Transverse colon (tissue), 4 donors: ENCODE data around the gene TMEM95. TPM values are rescaled to one million over a fixed set of nuclear protein-coding genes. Genes with fewer than 3 reads are reported as not detected.

Source experiments
- DNase-seq: peaks from one replicate; pipeline ENCODE4 v3.0.0-alpha.2; 2019
- H3K27ac ChIP-seq, 4 donors: fragments of 200-600 bp; sonication (generic); 2 replicates each; pipeline ENCODE4 v1.5.1; 2016 to 2018; ENCODE audit warnings: inconsistent platforms in 4 of 4
- H3K27me3 ChIP-seq: fragments of 200-600 bp; sonication (generic); 2 replicates; pipeline ENCODE4 v1.5.1; 2017; ENCODE audit warnings: inconsistent platforms
- H3K36me3 ChIP-seq, 4 donors: fragments of 200-600 bp; sonication (generic); 2 replicates each; pipeline ENCODE4 v1.5.1; 2017 to 2019; ENCODE audit warnings: inconsistent platforms in 4 of 4
- H3K4me1 ChIP-seq, 4 donors: fragments of 200-600 bp; sonication (generic); 2 replicates each; pipeline ENCODE4 v1.5.1; 2017 to 2020; ENCODE audit warnings: inconsistent platforms in 4 of 4
- H3K4me3 ChIP-seq, 4 donors: fragments of 200-600 bp; sonication (generic); 1 replicate in 1 of 4; 2 replicates in 3 of 4; pipeline versions ENCODE4 v1.5.1 to v1.6.1; 2017 to 2019; ENCODE audit warnings: inconsistent platforms in 4 of 4
- H3K9me3 ChIP-seq, 2 donors: fragments of 200-600 bp; sonication (generic); 2 replicates each; pipeline ENCODE4 v1.5.1; 2017 to 2019; ENCODE audit warnings: inconsistent platforms in 2 of 2
- EP300 ChIP-seq: sonication (generic); formaldehyde crosslinking; IDR thresholded peaks from one replicate; pipeline ENCODE4 v1.6.1; 2017; ENCODE audit warnings: antibody characterized with exemption, low read depth
- POLR2A ChIP-seq: fragments of 450-650 bp; IDR thresholded peaks from one replicate; pipeline ENCODE4 v1.6.1; 2016; ENCODE audit warnings: antibody characterized with exemption, mild to moderate bottlenecking, moderate library complexity
- POLR2AphosphoS5 ChIP-seq, 3 donors: sonication (generic); formaldehyde crosslinking; IDR thresholded peaks; one replicate each; pipeline ENCODE4 v1.6.1; 2016; ENCODE audit warnings: antibody characterized with exemption in 3 of 3
- WGBS, 2 donors: methylation state at CpG; one replicate each; pipeline ENCODE4 v1.1.5; 2018; ENCODE audit warnings: low coverage in 1 of 2; 5-methylcytosine and 5-hydroxymethylcytosine counted together
- in situ Hi-C, 4 donors: fragments of 200-750 bp; cut with MboI; loops; one replicate each; pipeline versions ENCODE4 v1.15.0 to v1.15.1; 2017; ENCODE audit warnings: low sequenced_read_pairs in 3 of 4, low pct_ligation_motif_present in 1 of 4, low pct_unique_long_range_greater_than_20kb in 1 of 4
- intact Hi-C: fragments of 100-400 bp; cut with DNase I; formaldehyde crosslinking; loops from one replicate; pipeline ENCODE4 v1.15.1; 2023; ENCODE audit warnings: low total_unique reads
- total RNA-seq, 4 donors: library from RNA; depleted of rRNA; stranded (reverse); fragments of >200 nt; gene quantifications; one replicate each; pipeline ENCODE4 v1.1.0, GENCODE V29; 2016
- TF ChIP-seq, protein P1 (sequence below), 5 experiments: fragments of 200-600 bp in 3 of 5; fragments of 450-650 bp in 2 of 5; sonication (generic) in 3 of 5; IDR thresholded peaks; 1 replicate in 2 of 5; 2 replicates in 3 of 5; pipeline ENCODE4 v1.5.1; 2016 to 2017; ENCODE audit warnings: antibody characterized with exemption in 5 of 5, inconsistent platforms in 3 of 5, mild to moderate bottlenecking in 2 of 5, moderate library complexity in 1 of 5

The TMEM95 gene
- total RNA-seq, 4 donors from 2014 or later = not detected

DNA sequence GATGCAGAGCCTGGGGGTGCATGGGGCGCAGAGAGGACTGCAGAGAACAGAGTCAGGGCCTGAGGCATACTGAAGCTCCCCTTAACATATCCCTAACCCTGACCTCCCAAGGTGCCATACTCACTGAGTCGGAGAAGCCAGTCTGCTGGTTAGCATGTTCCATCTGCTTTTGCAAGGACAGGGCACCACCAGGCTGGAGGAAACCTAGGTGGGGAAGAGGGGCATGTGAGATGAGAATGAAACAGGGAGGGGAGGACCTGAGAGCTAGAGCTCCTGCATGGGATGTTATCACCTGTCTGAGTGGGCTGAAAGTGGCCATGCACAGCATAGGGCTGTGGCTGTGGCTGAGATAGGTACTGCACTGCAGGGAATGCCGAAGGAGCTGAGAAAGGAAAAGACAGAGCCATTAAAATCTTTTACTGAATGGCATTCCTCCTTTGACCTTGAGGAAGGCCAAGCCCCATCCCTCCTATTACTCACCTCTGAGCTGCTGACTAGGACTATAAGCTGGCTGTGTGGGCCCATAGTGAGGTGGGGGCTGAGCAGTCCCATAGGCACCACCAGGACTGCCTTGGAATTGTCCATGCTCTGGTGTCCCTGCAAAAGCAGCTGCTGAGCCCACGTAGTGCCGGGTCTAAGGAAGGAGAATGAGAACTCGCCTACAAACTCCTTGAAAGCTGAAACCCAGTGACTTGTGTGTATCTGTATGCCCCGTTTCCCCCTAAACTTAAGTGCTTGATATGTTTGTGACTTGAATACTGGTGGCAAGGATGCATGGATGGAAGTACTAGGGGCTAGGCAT lies 41.7 kb upstream of the TMEM95 start:
- Histone ChIP-seq H3K27me3 (no peaks in the 10 kb centered on the region), H3K9me3 (no peaks in the 10 kb centered on the region), H3K27ac (peak overlapping the region in 3 of 4 donors; percentile 15 to 98 (median 96)), H3K4me3 (no peak overlapping the region), H3K36me3 (peaks cover 0 to 47% (median 18%) of the 10 kb centered on the region in 4 donors), H3K4me1 (peaks cover 22 to 53% (median 37%) of the 10 kb centered on the region in 4 donors)
- 75 to 84% methylated on average over 4 to 7 of the region's 7 CpGs for WGBS, 2 donors
- no peak for DNase-seq
- no peak for TF ChIP-seq POLR2AphosphoS5 (IDR thresholded peaks at IDR 0.05)
- no peak for TF ChIP-seq EP300
- TF ChIP-seq, protein P1, sequence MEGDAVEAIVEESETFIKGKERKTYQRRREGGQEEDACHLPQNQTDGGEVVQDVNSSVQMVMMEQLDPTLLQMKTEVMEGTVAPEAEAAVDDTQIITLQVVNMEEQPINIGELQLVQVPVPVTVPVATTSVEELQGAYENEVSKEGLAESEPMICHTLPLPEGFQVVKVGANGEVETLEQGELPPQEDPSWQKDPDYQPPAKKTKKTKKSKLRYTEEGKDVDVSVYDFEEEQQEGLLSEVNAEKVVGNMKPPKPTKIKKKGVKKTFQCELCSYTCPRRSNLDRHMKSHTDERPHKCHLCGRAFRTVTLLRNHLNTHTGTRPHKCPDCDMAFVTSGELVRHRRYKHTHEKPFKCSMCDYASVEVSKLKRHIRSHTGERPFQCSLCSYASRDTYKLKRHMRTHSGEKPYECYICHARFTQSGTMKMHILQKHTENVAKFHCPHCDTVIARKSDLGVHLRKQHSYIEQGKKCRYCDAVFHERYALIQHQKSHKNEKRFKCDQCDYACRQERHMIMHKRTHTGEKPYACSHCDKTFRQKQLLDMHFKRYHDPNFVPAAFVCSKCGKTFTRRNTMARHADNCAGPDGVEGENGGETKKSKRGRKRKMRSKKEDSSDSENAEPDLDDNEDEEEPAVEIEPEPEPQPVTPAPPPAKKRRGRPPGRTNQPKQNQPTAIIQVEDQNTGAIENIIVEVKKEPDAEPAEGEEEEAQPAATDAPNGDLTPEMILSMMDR (IDR thresholded peaks at IDR 0.05) = peak in 3 of 5 experiments; percentile 21 to 32 (median 26)
- TF ChIP-seq POLR2A = no peak
- intact Hi-C loops = no loop called here
- in situ Hi-C loops = no loop called here

DNA sequence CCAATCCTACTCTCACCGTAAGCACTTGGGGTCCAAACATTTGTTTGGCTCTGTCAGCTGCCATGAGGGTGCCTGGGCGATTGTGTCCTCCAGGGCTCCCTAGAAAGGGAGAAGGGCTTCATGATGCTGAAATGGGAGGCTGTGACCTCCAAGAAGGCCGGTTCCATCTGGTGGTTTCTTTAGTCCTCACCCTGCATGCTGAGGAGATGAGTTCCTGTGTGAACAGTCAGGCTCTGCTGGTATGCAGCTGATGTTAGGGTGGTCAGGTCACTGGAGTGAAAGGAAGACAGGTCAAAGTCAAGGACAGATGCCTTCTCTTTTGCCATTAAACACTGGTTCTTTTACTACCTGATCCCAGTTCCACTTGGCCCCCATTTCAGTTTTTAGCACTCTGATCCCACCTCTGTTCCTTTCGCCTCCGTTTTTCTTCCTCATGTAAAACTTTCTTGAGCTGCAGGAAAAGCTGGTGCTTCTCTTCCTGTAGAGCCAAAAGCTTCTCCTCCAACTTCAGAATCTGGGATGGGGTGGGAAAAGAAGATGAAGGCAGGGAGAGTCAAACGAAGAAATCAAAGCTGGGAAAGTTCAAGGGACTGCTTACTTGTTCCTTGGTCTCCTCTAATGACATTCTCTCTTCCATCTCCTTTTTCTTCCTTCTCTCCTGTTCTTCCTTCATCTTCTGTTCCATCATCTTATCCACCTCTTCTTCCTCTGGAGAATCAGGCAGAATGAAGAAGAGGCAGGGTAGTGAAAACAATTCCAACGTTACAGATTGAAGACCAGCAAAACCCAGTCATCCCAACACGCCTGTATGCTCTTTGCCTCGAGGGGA lies 40.9 kb upstream of the TMEM95 start:
- H3K27me3 ChIP-seq = no peaks in the 10 kb centered on the region
- DNase-seq = no peak
- H3K9me3 ChIP-seq = no peaks in the 10 kb centered on the region
- in situ Hi-C loops = no loop called here
- peak overlapping the region; percentile 93 to 98 (median 95) for H3K27ac ChIP-seq
- intact Hi-C loops = no loop called here
- WGBS, 2 donors = 22 to 44% methylated on average over 4 to 9 of the region's 9 CpGs
- peaks cover 0 to 47% (median 18%) of the 10 kb centered on the region in 4 donors for H3K36me3 ChIP-seq
- H3K4me1 ChIP-seq = peaks cover 21 to 50% (median 33%) of the 10 kb centered on the region in 4 donors
- peak overlapping the region; percentile 30 to 94 (median 91) for H3K4me3 ChIP-seq
- TF ChIP-seq, protein P1 (IDR thresholded peaks at IDR 0.05) = no peak
- TF ChIP-seq POLR2AphosphoS5 (IDR thresholded peaks at IDR 0.05) (no peak), POLR2A (no peak), EP300 (no peak)

DNA sequence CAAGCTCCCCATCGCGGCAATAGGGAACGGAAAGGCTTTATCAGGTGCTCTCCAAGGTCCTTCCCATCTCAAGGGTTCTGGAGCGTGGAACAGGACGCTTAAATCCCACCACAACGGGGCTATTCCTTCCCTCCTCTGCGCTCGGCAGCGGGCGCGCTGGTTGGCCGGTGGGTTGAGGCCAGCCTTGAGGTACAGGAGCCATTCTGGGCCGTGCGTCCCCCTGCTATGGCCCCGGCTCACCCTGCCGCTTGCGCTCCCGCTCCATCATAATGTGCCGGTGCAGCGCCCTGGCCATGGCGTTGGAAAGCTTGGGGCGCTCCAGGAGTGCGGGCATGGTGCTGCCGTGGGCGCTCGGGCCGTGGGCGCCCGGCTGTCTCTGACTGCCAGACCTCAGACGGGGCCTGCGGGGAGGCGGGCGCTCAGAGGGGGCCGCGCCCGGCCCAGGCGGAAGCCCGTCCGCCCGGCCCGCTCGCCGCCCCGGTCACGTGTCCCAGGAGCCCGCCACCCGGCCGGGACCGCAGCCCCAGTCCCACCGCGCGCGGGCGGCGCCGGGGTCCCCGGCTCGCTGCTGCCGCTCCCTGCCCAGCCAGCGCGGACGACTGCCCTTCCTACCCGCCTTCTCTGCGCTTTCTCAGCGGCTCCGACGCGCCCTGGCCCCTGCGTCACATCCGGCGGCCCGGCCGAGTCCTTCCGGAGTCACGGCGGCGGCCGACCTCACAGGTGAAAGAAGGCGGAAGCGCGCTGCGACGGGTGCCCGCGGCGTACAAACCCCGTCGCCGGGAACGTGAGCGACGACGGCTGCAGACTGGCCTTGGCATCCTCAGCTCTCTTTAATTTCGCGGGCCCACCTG lies 40.0 kb upstream of the TMEM95 start, which contains the start of gene GPS2:
Gene GPS2, minus strand, starts transcription at position 642 of the 851 bp plus-strand sequence. Its CDS starts 308 bp downstream, at position 334.
- no peaks in the 10 kb centered on the region for H3K9me3 ChIP-seq
- peak; percentile 90 to 97 (median 95) for TF ChIP-seq POLR2AphosphoS5 (IDR thresholded peaks at IDR 0.05)
- peak; percentile 82 for TF ChIP-seq POLR2A
- TF ChIP-seq, protein P1 (IDR thresholded peaks at IDR 0.05) = no peak
- no peak for TF ChIP-seq EP300
- DNase-seq = peak; percentile 96
- H3K27ac ChIP-seq = peak within 1 kb of the TSS; percentile 93 to 98 (median 95)
- H3K4me1 ChIP-seq = peaks cover 12 to 41% (median 26%) of the 10 kb centered on the region in 4 donors
- peaks cover 0 to 42% (median 15%) of the 10 kb centered on the region in 4 donors for H3K36me3 ChIP-seq
- H3K27me3 ChIP-seq = no peaks in the 10 kb centered on the region
- intact Hi-C loops = no loop called here
- in situ Hi-C loops = no loop called here
- peak within 1 kb of the TSS; percentile 30 to 94 (median 91) for H3K4me3 ChIP-seq
- 1% methylated on average over 30 of the region's 95 CpGs; no CpG with 5 or more reads in 1 of the 2 donors for WGBS, 2 donors
